HepG2 (cell line): Measurements from ENCODE around the gene RFC1. TPM values are rescaled to one million over a fixed set of nuclear protein-coding genes. Genes with fewer than 3 reads are reported as not detected.

Source experiments
- CEBPB ChIP-seq: IDR thresholded peaks from 2 replicates; pipeline ENCODE4 v1.6.1; 2011; ENCODE audit warnings: low read depth, low read length, improper control_type of control experiment, borderline replicate concordance
- FUBP1 ChIP-seq: sonication (generic); formaldehyde crosslinking; IDR thresholded peaks from 2 replicates; pipeline ENCODE4 v1.5.1; 2020; ENCODE audit warnings: missing genetic modification reagents, mild to moderate bottlenecking, borderline replicate concordance
- HOXA5 ChIP-seq: sonication (generic); formaldehyde crosslinking; IDR thresholded peaks from 2 replicates; pipeline ENCODE4 v1.4.0; 2020; ENCODE audit warnings: missing genetic modification reagents
- KMT2A ChIP-seq: sonication (generic); formaldehyde crosslinking; IDR thresholded peaks from 2 replicates; pipeline ENCODE4 v1.4.0; 2020; ENCODE audit warnings: missing genetic modification reagents
- MBD4 ChIP-seq: IDR thresholded peaks from 2 replicates; pipeline ENCODE4 v1.6.1; 2012; ENCODE audit warnings: low read length, inconsistent platforms, borderline replicate concordance
- MED1 ChIP-seq: sonication (generic); formaldehyde crosslinking; IDR thresholded peaks from 2 replicates; pipeline ENCODE4 v1.4.0; 2020; ENCODE audit warnings: missing genetic modification reagents
- PITX1 ChIP-seq: sonication (generic); formaldehyde crosslinking; IDR thresholded peaks from 2 replicates; pipeline ENCODE4 v1.5.1; 2020; ENCODE audit warnings: mild to moderate bottlenecking, missing genetic modification reagents
- SOX6 ChIP-seq, 2 experiments: fragments of 450-650 bp in 1 of 2; sonication (generic) in 1 of 2; formaldehyde crosslinking in 1 of 2; IDR thresholded peaks; 2 replicates each; pipeline versions ENCODE4 v1.4.0 to v1.6.1; 2017 to 2020; ENCODE audit warnings: antibody characterized with exemption in 1 of 2, mild to moderate bottlenecking in 1 of 2, missing genetic modification reagents in 1 of 2
- SP5 ChIP-seq: IDR thresholded peaks from 2 replicates; pipeline ENCODE4 v1.6.1; 2016; ENCODE audit warnings: low read depth, borderline replicate concordance
- ZEB1 ChIP-seq: IDR thresholded peaks from 2 replicates; pipeline ENCODE4 v1.6.1; 2012; ENCODE audit warnings: mild to moderate bottlenecking, low read depth, inconsistent platforms; ENCODE audit not compliant: insufficient replicate concordance
- ZNF441 ChIP-seq: sonication (generic); formaldehyde crosslinking; IDR thresholded peaks from 2 replicates; pipeline ENCODE4 v1.7.0; 2021; ENCODE audit warnings: missing genetic modification reagents, borderline replicate concordance
- ZNF564 ChIP-seq: sonication (generic); formaldehyde crosslinking; IDR thresholded peaks from 2 replicates; pipeline ENCODE4 v1.8.1; 2023; ENCODE audit warnings: mild to moderate bottlenecking, missing genetic modification reagents
- ZNF678 ChIP-seq: sonication (generic); formaldehyde crosslinking; IDR thresholded peaks from 2 replicates; pipeline ENCODE4 v1.4.0; 2020; ENCODE audit warnings: mild to moderate bottlenecking, missing genetic modification reagents
- ZNF75D ChIP-seq: sonication (generic); formaldehyde crosslinking; IDR thresholded peaks from 2 replicates; pipeline ENCODE4 v1.8.1; 2023; ENCODE audit warnings: missing genetic modification reagents, mild to moderate bottlenecking, borderline replicate concordance
- ZNF775 ChIP-seq: sonication (generic); formaldehyde crosslinking; IDR thresholded peaks from 2 replicates; pipeline ENCODE4 v1.4.0; 2020; ENCODE audit warnings: missing genetic modification reagents, mild to moderate bottlenecking, moderate library complexity, borderline replicate concordance
- ZNF883 ChIP-seq: sonication (generic); formaldehyde crosslinking; IDR thresholded peaks from 2 replicates; pipeline ENCODE4 v1.5.1; 2020; ENCODE audit warnings: mild to moderate bottlenecking, missing genetic modification reagents; ENCODE audit errors: not compliant biosample characterization
- ZSCAN31 ChIP-seq: sonication (generic); formaldehyde crosslinking; IDR thresholded peaks from 2 replicates; pipeline ENCODE4 v1.5.0; 2020; ENCODE audit warnings: low read depth, mild to moderate bottlenecking, missing genetic modification reagents
- polyA plus RNA-seq, 8 experiments: library from polyadenylated mRNA; depleted of rRNA in 3 of 8; stranded (reverse) in 7 of 8; unstranded in 1 of 8; fragments of >200 nt; fragmentation: Illumina TruSeq in 4 of 8; extraction: Trizol in 4 of 8; gene quantifications; 2 replicates each; pipeline versions ENCODE4 v1.2.1 to v1.2.3, GENCODE V29; 2011 to 2016; ENCODE audit warnings: low read depth in 4 of 8, missing spikeins in 1 of 8, mixed read lengths in 1 of 8; ENCODE audit not compliant: insufficient read depth in 1 of 8
- total RNA-seq, 5 experiments: library from RNA; depleted of rRNA; stranded (reverse); fragments of >200 nt; fragmentation: Illumina TruSeq; extraction: Trizol; gene quantifications; 2 replicates each; pipeline ENCODE4 v1.2.3, GENCODE V29; 2016; ENCODE audit warnings: low read depth in 1 of 5
- TF ChIP-seq, protein P1 (sequence below): sonication (generic); formaldehyde crosslinking; IDR thresholded peaks from 2 replicates; pipeline ENCODE4 v1.5.1; 2020; ENCODE audit warnings: missing genetic modification reagents, mild to moderate bottlenecking, borderline replicate concordance
- TF ChIP-seq, protein P2 (sequence below): IDR thresholded peaks from 2 replicates; pipeline ENCODE4 v1.6.1; 2016
- TF ChIP-seq, protein P3 (sequence below): sonication (generic); formaldehyde crosslinking; IDR thresholded peaks from 2 replicates; pipeline ENCODE4 v1.9.0; 2021; ENCODE audit warnings: missing genetic modification reagents, borderline replicate concordance
- TF ChIP-seq, protein P4 (sequence below): sonication (generic); formaldehyde crosslinking; IDR thresholded peaks from 2 replicates; pipeline ENCODE4 v1.8.0; 2022; ENCODE audit warnings: missing genetic modification reagents, mild to moderate bottlenecking, borderline replicate concordance

Gene RFC1
- total and polyA plus RNA-seq, 2 of the 13 experiments (the other 11 are each of a cell fraction or from before 2014, with no cell fraction given) = 15.9 to 78.8 TPM

- TF ChIP-seq ZNF883 (CRISPR knock-in tag) = no peak
- TF ChIP-seq HOXA5 = no peak
- no peak for TF ChIP-seq ZNF75D
- TF ChIP-seq ZNF775 (CRISPR knock-in tag) = no peak
- no peak for TF ChIP-seq PITX1
- TF ChIP-seq, protein P1, sequence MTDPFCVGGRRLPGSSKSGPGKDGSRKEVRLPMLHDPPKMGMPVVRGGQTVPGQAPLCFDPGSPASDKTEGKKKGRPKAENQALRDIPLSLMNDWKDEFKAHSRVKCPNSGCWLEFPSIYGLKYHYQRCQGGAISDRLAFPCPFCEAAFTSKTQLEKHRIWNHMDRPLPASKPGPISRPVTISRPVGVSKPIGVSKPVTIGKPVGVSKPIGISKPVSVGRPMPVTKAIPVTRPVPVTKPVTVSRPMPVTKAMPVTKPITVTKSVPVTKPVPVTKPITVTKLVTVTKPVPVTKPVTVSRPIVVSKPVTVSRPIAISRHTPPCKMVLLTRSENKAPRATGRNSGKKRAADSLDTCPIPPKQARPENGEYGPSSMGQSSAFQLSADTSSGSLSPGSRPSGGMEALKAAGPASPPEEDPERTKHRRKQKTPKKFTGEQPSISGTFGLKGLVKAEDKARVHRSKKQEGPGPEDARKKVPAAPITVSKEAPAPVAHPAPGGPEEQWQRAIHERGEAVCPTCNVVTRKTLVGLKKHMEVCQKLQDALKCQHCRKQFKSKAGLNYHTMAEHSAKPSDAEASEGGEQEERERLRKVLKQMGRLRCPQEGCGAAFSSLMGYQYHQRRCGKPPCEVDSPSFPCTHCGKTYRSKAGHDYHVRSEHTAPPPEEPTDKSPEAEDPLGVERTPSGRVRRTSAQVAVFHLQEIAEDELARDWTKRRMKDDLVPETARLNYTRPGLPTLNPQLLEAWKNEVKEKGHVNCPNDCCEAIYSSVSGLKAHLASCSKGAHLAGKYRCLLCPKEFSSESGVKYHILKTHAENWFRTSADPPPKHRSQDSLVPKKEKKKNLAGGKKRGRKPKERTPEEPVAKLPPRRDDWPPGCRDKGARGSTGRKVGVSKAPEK = no peak
- TF ChIP-seq ZNF678 (CRISPR knock-in tag) = no peak
- peak; percentile 47 for TF ChIP-seq MED1 (CRISPR knock-in tag)
- TF ChIP-seq KMT2A = no peak
- TF ChIP-seq CEBPB = no peak
- TF ChIP-seq, protein P2, sequence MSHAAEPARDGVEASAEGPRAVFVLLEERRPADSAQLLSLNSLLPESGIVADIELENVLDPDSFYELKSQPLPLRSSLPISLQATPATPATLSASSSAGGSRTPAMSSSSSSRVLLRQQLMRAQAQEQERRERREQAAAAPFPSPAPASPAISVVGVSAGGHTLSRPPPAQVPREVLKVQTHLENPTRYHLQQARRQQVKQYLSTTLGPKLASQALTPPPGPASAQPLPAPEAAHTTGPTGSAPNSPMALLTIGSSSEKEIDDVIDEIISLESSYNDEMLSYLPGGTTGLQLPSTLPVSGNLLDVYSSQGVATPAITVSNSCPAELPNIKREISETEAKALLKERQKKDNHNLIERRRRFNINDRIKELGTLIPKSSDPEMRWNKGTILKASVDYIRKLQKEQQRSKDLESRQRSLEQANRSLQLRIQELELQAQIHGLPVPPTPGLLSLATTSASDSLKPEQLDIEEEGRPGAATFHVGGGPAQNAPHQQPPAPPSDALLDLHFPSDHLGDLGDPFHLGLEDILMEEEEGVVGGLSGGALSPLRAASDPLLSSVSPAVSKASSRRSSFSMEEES (CRISPR knock-in tag) = no peak
- TF ChIP-seq SOX6 (IDR thresholded peaks at IDR 0.05) = no peak
- TF ChIP-seq SOX6 (CRISPR knock-in tag; IDR thresholded peaks at IDR 0.05) = peak; percentile 82
- no peak for TF ChIP-seq MBD4
- no peak for TF ChIP-seq ZSCAN31 (CRISPR knock-in tag)
- no peak for TF ChIP-seq ZEB1
- TF ChIP-seq, protein P3, sequence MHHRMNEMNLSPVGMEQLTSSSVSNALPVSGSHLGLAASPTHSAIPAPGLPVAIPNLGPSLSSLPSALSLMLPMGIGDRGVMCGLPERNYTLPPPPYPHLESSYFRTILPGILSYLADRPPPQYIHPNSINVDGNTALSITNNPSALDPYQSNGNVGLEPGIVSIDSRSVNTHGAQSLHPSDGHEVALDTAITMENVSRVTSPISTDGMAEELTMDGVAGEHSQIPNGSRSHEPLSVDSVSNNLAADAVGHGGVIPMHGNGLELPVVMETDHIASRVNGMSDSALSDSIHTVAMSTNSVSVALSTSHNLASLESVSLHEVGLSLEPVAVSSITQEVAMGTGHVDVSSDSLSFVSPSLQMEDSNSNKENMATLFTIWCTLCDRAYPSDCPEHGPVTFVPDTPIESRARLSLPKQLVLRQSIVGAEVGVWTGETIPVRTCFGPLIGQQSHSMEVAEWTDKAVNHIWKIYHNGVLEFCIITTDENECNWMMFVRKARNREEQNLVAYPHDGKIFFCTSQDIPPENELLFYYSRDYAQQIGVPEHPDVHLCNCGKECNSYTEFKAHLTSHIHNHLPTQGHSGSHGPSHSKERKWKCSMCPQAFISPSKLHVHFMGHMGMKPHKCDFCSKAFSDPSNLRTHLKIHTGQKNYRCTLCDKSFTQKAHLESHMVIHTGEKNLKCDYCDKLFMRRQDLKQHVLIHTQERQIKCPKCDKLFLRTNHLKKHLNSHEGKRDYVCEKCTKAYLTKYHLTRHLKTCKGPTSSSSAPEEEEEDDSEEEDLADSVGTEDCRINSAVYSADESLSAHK (CRISPR knock-in tag) = no peak
- TF ChIP-seq FUBP1 = no peak
- no peak for TF ChIP-seq SP5 (CRISPR knock-in tag)
- TF ChIP-seq ZNF441 (CRISPR knock-in tag) = no peak
- TF ChIP-seq, protein P4, sequence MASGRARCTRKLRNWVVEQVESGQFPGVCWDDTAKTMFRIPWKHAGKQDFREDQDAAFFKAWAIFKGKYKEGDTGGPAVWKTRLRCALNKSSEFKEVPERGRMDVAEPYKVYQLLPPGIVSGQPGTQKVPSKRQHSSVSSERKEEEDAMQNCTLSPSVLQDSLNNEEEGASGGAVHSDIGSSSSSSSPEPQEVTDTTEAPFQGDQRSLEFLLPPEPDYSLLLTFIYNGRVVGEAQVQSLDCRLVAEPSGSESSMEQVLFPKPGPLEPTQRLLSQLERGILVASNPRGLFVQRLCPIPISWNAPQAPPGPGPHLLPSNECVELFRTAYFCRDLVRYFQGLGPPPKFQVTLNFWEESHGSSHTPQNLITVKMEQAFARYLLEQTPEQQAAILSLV (CRISPR knock-in tag) = no peak
- TF ChIP-seq ZNF564 (CRISPR knock-in tag) = no peak
Observed at GRCh38 chr4:39367166-39367565, 1.0 kb upstream of the RFC1 start (continued).
